ENCODE measurements around the gene ARHGEF39. TPM values are rescaled to one million over a fixed set of nuclear protein-coding genes. Genes with fewer than 3 reads are reported as not detected.
A peak's percentile ranks its signal among the peaks of the same experiment; 100 is the strongest.

Gene ARHGEF39
- total RNA-seq, 1 donor from 2014 or later = 1.6 TPM

DNA sequence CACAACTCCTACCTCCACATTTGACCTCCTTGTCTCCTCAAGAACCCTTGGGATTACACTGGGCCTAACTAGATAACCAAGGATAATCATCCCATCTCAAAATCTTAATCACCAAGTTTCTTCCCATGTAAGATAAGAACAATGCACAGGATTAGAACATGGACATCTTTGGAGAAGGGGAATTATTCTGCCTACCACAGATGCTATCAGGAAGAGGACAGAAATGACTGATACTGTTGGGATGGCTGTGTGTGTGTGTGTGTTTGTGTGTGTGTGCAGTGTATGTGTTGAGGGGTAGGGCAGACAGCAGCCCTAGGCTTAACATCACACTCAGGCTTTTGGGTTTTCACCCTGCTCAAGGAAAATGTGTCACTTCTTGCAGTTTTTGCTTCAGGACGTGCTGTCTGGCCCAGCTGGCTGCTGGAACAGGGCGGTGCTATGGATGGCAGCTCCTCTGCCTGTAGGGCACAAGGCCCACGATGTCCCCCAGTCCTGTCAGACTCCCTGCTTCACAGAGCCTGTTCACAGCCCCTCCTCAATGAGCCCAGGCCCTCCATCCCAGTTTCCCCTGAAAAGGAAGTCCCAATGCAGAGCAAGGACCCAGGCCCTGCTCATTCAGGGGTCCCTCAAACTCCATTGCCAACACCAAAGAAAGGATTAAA is 16.5 kb upstream of the ARHGEF39 start:
- Mint-ChIP-seq H3K36me3 (ENCODE audit: unreplicated experiment) (peaks cover 32% of the 10 kb centered on the region), H3K27me3 (ENCODE audit: unreplicated experiment) (no peaks in the 10 kb centered on the region), H3K4me1 (ENCODE audit: unreplicated experiment) (peaks cover 75% of the 10 kb centered on the region), H3K27ac (ENCODE audit: unreplicated experiment) (peak overlapping the region; percentile 67), H3K4me3 (ENCODE audit: unreplicated experiment) (no peak overlapping the region), H3K9me3 (ENCODE audit: unreplicated experiment) (no peaks in the 10 kb centered on the region)
- TF ChIP-seq, protein P1, sequence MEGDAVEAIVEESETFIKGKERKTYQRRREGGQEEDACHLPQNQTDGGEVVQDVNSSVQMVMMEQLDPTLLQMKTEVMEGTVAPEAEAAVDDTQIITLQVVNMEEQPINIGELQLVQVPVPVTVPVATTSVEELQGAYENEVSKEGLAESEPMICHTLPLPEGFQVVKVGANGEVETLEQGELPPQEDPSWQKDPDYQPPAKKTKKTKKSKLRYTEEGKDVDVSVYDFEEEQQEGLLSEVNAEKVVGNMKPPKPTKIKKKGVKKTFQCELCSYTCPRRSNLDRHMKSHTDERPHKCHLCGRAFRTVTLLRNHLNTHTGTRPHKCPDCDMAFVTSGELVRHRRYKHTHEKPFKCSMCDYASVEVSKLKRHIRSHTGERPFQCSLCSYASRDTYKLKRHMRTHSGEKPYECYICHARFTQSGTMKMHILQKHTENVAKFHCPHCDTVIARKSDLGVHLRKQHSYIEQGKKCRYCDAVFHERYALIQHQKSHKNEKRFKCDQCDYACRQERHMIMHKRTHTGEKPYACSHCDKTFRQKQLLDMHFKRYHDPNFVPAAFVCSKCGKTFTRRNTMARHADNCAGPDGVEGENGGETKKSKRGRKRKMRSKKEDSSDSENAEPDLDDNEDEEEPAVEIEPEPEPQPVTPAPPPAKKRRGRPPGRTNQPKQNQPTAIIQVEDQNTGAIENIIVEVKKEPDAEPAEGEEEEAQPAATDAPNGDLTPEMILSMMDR (IDR thresholded peaks at IDR 0.05) = no peak
- no peak for DNase-seq (ENCODE audit: extremely low spot score, unreplicated experiment)

- no peak for DNase-seq (ENCODE audit: extremely low spot score, unreplicated experiment)
- Mint-ChIP-seq H3K4me1 (ENCODE audit: unreplicated experiment) (peaks cover 69% of the 10 kb centered on the region), H3K27ac (ENCODE audit: unreplicated experiment) (peak overlapping the region; percentile 33)
These were observed 15.5 kb upstream of the ARHGEF39 start for GRCh38 chr9:35680331-35681105.

GRCh38 chr9:35679766-35680330 is 14.9 kb upstream of the ARHGEF39 start:
- TF ChIP-seq, protein P1 (IDR thresholded peaks at IDR 0.05) = no peak
- H3K27ac Mint-ChIP-seq (ENCODE audit: unreplicated experiment) = no peak overlapping the region
- H3K4me1 Mint-ChIP-seq (ENCODE audit: unreplicated experiment) = peaks cover 66% of the 10 kb centered on the region
- no peaks in the 10 kb centered on the region for H3K27me3 Mint-ChIP-seq (ENCODE audit: unreplicated experiment)
- no peak overlapping the region for H3K4me3 Mint-ChIP-seq (ENCODE audit: unreplicated experiment)
- H3K36me3 Mint-ChIP-seq (ENCODE audit: unreplicated experiment) = peaks cover 25% of the 10 kb centered on the region
- no peaks in the 10 kb centered on the region for H3K9me3 Mint-ChIP-seq (ENCODE audit: unreplicated experiment)
- no peak for DNase-seq (ENCODE audit: extremely low spot score, unreplicated experiment)

More at GRCh38 chr9:35680331-35681105, 15.5 kb upstream of the ARHGEF39 start:
- Mint-ChIP-seq H3K4me3 (ENCODE audit: unreplicated experiment) (no peak overlapping the region), H3K36me3 (ENCODE audit: unreplicated experiment) (peaks cover 26% of the 10 kb centered on the region), H3K27me3 (ENCODE audit: unreplicated experiment) (no peaks in the 10 kb centered on the region), H3K9me3 (ENCODE audit: unreplicated experiment) (no peaks in the 10 kb centered on the region)
- TF ChIP-seq, protein P1 (IDR thresholded peaks at IDR 0.05) = no peak

GRCh38 chr9:35679091-35679490 is 14.1 kb upstream of the ARHGEF39 start:
- Mint-ChIP-seq H3K4me1 (ENCODE audit: unreplicated experiment) (peaks cover 62% of the 10 kb centered on the region), H3K4me3 (ENCODE audit: unreplicated experiment) (no peak overlapping the region), H3K9me3 (ENCODE audit: unreplicated experiment) (no peaks in the 10 kb centered on the region), H3K36me3 (ENCODE audit: unreplicated experiment) (peaks cover 19% of the 10 kb centered on the region), H3K27me3 (ENCODE audit: unreplicated experiment) (no peaks in the 10 kb centered on the region), H3K27ac (ENCODE audit: unreplicated experiment) (peak overlapping the region; percentile 52)
- DNase-seq (ENCODE audit: extremely low spot score, unreplicated experiment) = no peak
- TF ChIP-seq, protein P1 (IDR thresholded peaks at IDR 0.05) = no peak
